GM21576 (cell line): ENCODE measurements around the gene INSC.

Experiments
- ATAC-seq: cut with Tn5 transposase; IDR thresholded peaks from one replicate; pipeline ENCODE4 v1.9.1; 2021; ENCODE audit warnings: mild to moderate bottlenecking, moderate library complexity; ENCODE audit not compliant: unreplicated experiment

The INSC gene

GRCh38 chr11:15145615-15146014, 30.9 kb downstream of the INSC start:
- ATAC-seq, result no peak

- ATAC-seq, result no peak
Observed at GRCh38 chr11:15146271-15147003, 31.7 kb downstream of the INSC start.

GRCh38 chr11:15148169-15148568, 33.4 kb downstream of the INSC start:
- no peak for ATAC-seq

- no peak for ATAC-seq
Observed at GRCh38 chr11:15149050-15149449, 34.3 kb downstream of the INSC start.

GRCh38 chr11:15150507-15150906, 35.8 kb downstream of the INSC start:
- ATAC-seq, result no peak

- ATAC-seq, result no peak
Observed at GRCh38 chr11:15153231-15153630, 38.5 kb downstream of the INSC start.

- ATAC-seq, result no peak
Observed at GRCh38 chr11:15157181-15157580, 42.5 kb downstream of the INSC start.

- no peak for ATAC-seq
Observed at GRCh38 chr11:15157606-15158137, 42.9 kb downstream of the INSC start.

- ATAC-seq, result no peak
Observed at GRCh38 chr11:15158351-15159015, 43.8 kb downstream of the INSC start.

GRCh38 chr11:15159085-15159484, 44.4 kb downstream of the INSC start:
- peak; percentile 83 for ATAC-seq

GRCh38 chr11:15161790-15162189, 47.1 kb downstream of the INSC start:
- no peak for ATAC-seq

- no peak for ATAC-seq
Observed at GRCh38 chr11:15163136-15163535, 48.4 kb downstream of the INSC start.

- no peak for ATAC-seq
Observed at GRCh38 chr11:15166204-15166603, 51.5 kb downstream of the INSC start.

GRCh38 chr11:15169815-15170551, 55.3 kb downstream of the INSC start:
- ATAC-seq, result no peak

GRCh38 chr11:15170698-15171097, 56.0 kb downstream of the INSC start:
- no peak for ATAC-seq

GRCh38 chr11:15171956-15172355, 57.2 kb downstream of the INSC start:
- ATAC-seq, result no peak

GRCh38 chr11:15175831-15176230, 61.1 kb downstream of the INSC start:
- no peak for ATAC-seq

GRCh38 chr11:15176646-15177163, 62.0 kb downstream of the INSC start:
- ATAC-seq, result no peak

GRCh38 chr11:15177491-15177890, 62.8 kb downstream of the INSC start:
- no peak for ATAC-seq

GRCh38 chr11:15178214-15178613, 63.5 kb downstream of the INSC start:
- no peak for ATAC-seq

GRCh38 chr11:15179167-15179566, 64.4 kb downstream of the INSC start:
- no peak for ATAC-seq
